K562 (cell line): ENCODE data around the gene ETS2.

Source experiments
- CBX1 ChIP-seq: sonication (generic); IDR thresholded peaks from 2 replicates; pipeline ENCODE4 v1.6.1; 2016; ENCODE audit warnings: antibody characterized with exemption, low read depth, mild to moderate bottlenecking
- CREB1 ChIP-seq, 2 experiments: sonication (generic) in 1 of 2; formaldehyde crosslinking in 1 of 2; IDR thresholded peaks; 2 replicates each; pipeline versions ENCODE4 v1.6.1 to v1.8.0; 2012 to 2022; ENCODE audit warnings: inconsistent platforms in 1 of 2, mild to moderate bottlenecking in 1 of 2, missing genetic modification reagents in 1 of 2, moderate library complexity in 1 of 2
- ETV6 ChIP-seq, 3 experiments: fragments of 150-350 bp in 1 of 3; sonication (generic) in 1 of 3; formaldehyde crosslinking in 1 of 3; IDR thresholded peaks; 2 replicates each; pipeline versions ENCODE4 v1.6.1 to v1.8.0; 2014 to 2022; ENCODE audit warnings: borderline replicate concordance in 2 of 3, low read depth in 2 of 3, antibody characterized with exemption in 1 of 3, low read length in 1 of 3, mild to moderate bottlenecking in 1 of 3, missing genetic modification reagents in 1 of 3
- EZH2 ChIP-seq: IDR thresholded peaks from 2 replicates; pipeline ENCODE4 v1.6.1; 2012; ENCODE audit warnings: low read depth, mild to moderate bottlenecking, inconsistent platforms, low read length, borderline replicate concordance
- MAFG ChIP-seq: fragments of 450-650 bp; conservative IDR thresholded peaks from 2 replicates; pipeline ENCODE4 v1.6.1; 2016; ENCODE audit warnings: missing genetic modification characterization, missing compliant biosample characterization
- MTA3 ChIP-seq: fragments of 450-650 bp; formaldehyde crosslinking; IDR thresholded peaks from 2 replicates; pipeline ENCODE4 v1.6.1; 2017; ENCODE audit warnings: mild to moderate bottlenecking, borderline replicate concordance
- TCF3 ChIP-seq: sonication (generic); formaldehyde crosslinking; IDR thresholded peaks from 2 replicates; pipeline ENCODE4 v1.4.0; 2020; ENCODE audit warnings: mild to moderate bottlenecking, missing genetic modification reagents
- ZNF76 ChIP-seq: fragments of 250-450 bp; sonication (Bioruptor Pico); IDR thresholded peaks from 2 replicates; pipeline ENCODE4 v1.4.0; 2020; ENCODE audit warnings: mild to moderate bottlenecking, moderate library complexity, borderline replicate concordance

DNA sequence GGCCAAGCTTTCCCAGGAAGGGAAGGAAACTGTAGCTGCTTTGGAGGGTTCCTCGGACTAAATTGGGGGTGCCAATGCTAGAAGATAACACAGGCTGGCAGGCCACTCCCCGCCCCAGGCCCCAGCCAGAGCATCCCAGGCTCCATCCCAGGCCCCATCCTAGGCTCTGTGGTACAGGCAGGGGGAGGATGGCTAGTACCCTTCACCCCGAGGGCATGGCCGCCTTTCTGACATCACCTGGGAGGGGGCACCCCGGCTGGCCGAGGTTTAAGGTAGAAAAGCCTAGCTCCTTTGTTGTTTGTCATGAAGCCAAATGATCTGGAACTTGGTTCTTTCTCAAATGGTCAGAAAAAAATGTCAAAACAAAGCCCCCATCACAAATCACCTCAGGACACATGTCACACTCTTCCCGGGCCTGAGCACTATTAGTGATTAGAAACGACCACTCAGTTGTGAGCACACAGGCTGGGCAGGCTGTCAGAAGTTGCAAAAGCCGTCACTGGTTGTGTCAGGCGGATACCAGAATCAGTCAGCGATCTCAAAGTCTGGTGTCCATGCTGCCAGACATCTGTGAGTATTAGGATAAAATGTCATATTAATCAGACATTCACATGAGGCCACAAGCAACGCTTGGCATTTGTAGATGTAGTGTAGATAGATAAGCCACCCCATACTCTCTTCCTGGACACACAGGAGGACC lies 31.0 kb upstream of the ETS2 start:
- TF ChIP-seq ZNF76 (CRISPR knock-in tag): no peak
- no peak for TF ChIP-seq TCF3 (CRISPR knock-in tag)
- no peak for TF ChIP-seq MTA3
- no peak for TF ChIP-seq MAFG (tag)
- TF ChIP-seq EZH2: no peak
- TF ChIP-seq CBX1: no peak
- TF ChIP-seq ETV6 (IDR thresholded peaks at IDR 0.05; ENCODE audit: borderline replicate concordance in 1 of 2, low read depth in 2 of 2, low read length in 1 of 2): no peak
- TF ChIP-seq ETV6 (CRISPR knock-in tag; IDR thresholded peaks at IDR 0.05; ENCODE audit: borderline replicate concordance): no peak
- no peak for TF ChIP-seq CREB1 (IDR thresholded peaks at IDR 0.05)
- no peak for TF ChIP-seq CREB1 (CRISPR knock-in tag; IDR thresholded peaks at IDR 0.05)
